Smooth muscle cell (in vitro differentiated cells): ENCODE results near the gene MDM1. TPM values are rescaled to one million over a fixed set of nuclear protein-coding genes. Genes with fewer than 3 reads are reported as not detected.

Experiments used
- DNase-seq: peaks from one replicate; lab custom pipeline; 2025; ENCODE audit not compliant: unreplicated experiment; lab: John Stamatoyannopoulos, UW
- H2AFZ ChIP-seq: fragments of 200-600 bp; sonication (generic); 2 replicates; pipeline ENCODE4 v1.6.0; 2016; ENCODE audit warnings: antibody characterized with exemption, low read depth, mild to moderate bottlenecking
- H3F3A ChIP-seq: fragments of 200-600 bp; sonication (generic); 2 replicates; pipeline ENCODE4 v1.6.0; 2017; ENCODE audit warnings: antibody characterized with exemption, low read depth
- H3K27ac ChIP-seq: fragments of 200-600 bp; sonication (generic); 2 replicates; pipeline ENCODE4 v1.5.1; 2016; ENCODE audit warnings: low read depth, mild to moderate bottlenecking
- H3K27me3 ChIP-seq: fragments of 200-600 bp; sonication (generic); 2 replicates; pipeline ENCODE4 v1.6.1; 2016; ENCODE audit warnings: low read depth, mild to moderate bottlenecking
- H3K36me3 ChIP-seq: fragments of 200-600 bp; sonication (generic); 2 replicates; pipeline ENCODE4 v1.5.1; 2016; ENCODE audit warnings: low read depth
- H3K4me1 ChIP-seq: fragments of 200-600 bp; sonication (generic); 2 replicates; pipeline ENCODE4 v1.5.1; 2016; ENCODE audit warnings: low read depth
- H3K4me2 ChIP-seq: fragments of 200-600 bp; sonication (generic); 2 replicates; pipeline ENCODE4 v1.6.0; 2016; ENCODE audit warnings: mild to moderate bottlenecking
- H3K4me3 ChIP-seq: fragments of 200-600 bp; sonication (generic); 2 replicates; pipeline ENCODE4 v1.5.1; 2016; ENCODE audit warnings: mild to moderate bottlenecking
- H3K79me2 ChIP-seq: fragments of 200-600 bp; sonication (generic); 2 replicates; pipeline ENCODE4 v1.6.0; 2016; ENCODE audit warnings: low read depth, mild to moderate bottlenecking
- H3K9ac ChIP-seq: fragments of 200-600 bp; sonication (generic); 2 replicates; pipeline ENCODE4 v1.6.0; 2016; ENCODE audit warnings: low read depth
- H3K9me3 ChIP-seq: fragments of 200-600 bp; sonication (generic); replicated peaks from 2 replicates; pipeline ENCODE4 v1.5.1; 2016; ENCODE audit warnings: low read depth
- H4K20me1 ChIP-seq: fragments of 200-600 bp; sonication (generic); 2 replicates; pipeline ENCODE4 v1.6.0; 2016; ENCODE audit warnings: low read depth
- whole genome bisulfite sequencing: methylation state at CpG from one replicate; pipeline ENCODE4 v1.1.7; 2016; ENCODE audit warnings: low lambda C conversion rate; 5-methylcytosine and 5-hydroxymethylcytosine counted together
- polyA plus RNA-seq: library from polyadenylated mRNA; unstranded; fragments of >200 nt; fragmentation: Nextera tagmentation; extraction: Ambion mirVana; gene quantifications from 2 replicates; pipeline ENCODE4 v1.2.1, GENCODE V29; 2016
- total RNA-seq: library from RNA; depleted of rRNA; stranded (reverse); fragments of >200 nt; gene quantifications from 2 replicates; pipeline ENCODE4 v1.2.3, GENCODE V29; 2014
- TF ChIP-seq, protein P1 (sequence below): fragments of 200-600 bp; sonication (generic); IDR thresholded peaks from 2 replicates; pipeline ENCODE4 v1.5.1; 2017; ENCODE audit warnings: borderline replicate concordance, mild to moderate bottlenecking, antibody characterized with exemption; ENCODE audit not compliant: insufficient read depth, poor library complexity, severe bottlenecking

MDM1 gene
- total and polyA plus RNA-seq, 2 experiments from 2014 or later, result 5.4 to 15.9 TPM

DNA sequence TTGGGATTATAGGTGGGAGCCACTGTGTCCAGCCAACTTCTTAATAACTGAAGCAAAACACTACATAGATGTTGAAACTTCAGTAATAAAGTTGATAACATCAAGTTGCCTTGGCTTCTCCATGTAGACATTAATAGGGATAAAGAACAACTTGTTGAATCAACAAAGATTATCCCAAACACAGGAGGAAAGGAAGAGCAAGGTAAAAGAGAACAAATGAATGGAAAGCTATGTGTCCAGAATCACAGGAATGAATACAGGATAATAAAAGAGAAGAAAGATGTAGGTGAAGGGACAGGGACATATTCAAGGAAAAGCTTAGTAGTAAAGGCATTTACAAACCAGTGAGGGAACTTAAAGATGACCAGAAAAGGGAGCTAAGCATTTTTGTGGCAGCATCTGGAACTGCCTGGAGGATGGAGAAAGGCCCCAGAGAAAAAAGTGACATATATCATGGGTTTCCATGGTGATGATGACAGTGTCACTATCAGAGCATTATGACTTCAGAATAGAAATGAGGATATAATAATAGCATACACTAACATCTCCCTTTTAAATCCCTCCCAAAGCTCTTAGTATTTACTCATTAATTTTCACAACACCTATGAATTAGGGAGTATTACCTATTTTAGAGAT lies 24.0 kb upstream of the MDM1 start:
- Histone ChIP-seq H3K27ac (no peak overlapping the region), H4K20me1 (no peaks in the 10 kb centered on the region), H3F3A (peaks cover 8% of the 10 kb centered on the region), H3K4me1 (no peaks in the 10 kb centered on the region), H3K36me3 (no peaks in the 10 kb centered on the region), H2AFZ (no peak overlapping the region), H3K4me2 (no peak overlapping the region), H3K4me3 (no peak overlapping the region), H3K79me2 (no peaks in the 10 kb centered on the region), H3K27me3 (no peaks in the 10 kb centered on the region), H3K9ac (no peak overlapping the region), H3K9me3 (no peaks in the 10 kb centered on the region)
- no peak for DNase-seq
- TF ChIP-seq, protein P1, sequence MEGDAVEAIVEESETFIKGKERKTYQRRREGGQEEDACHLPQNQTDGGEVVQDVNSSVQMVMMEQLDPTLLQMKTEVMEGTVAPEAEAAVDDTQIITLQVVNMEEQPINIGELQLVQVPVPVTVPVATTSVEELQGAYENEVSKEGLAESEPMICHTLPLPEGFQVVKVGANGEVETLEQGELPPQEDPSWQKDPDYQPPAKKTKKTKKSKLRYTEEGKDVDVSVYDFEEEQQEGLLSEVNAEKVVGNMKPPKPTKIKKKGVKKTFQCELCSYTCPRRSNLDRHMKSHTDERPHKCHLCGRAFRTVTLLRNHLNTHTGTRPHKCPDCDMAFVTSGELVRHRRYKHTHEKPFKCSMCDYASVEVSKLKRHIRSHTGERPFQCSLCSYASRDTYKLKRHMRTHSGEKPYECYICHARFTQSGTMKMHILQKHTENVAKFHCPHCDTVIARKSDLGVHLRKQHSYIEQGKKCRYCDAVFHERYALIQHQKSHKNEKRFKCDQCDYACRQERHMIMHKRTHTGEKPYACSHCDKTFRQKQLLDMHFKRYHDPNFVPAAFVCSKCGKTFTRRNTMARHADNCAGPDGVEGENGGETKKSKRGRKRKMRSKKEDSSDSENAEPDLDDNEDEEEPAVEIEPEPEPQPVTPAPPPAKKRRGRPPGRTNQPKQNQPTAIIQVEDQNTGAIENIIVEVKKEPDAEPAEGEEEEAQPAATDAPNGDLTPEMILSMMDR, result no peak

DNA sequence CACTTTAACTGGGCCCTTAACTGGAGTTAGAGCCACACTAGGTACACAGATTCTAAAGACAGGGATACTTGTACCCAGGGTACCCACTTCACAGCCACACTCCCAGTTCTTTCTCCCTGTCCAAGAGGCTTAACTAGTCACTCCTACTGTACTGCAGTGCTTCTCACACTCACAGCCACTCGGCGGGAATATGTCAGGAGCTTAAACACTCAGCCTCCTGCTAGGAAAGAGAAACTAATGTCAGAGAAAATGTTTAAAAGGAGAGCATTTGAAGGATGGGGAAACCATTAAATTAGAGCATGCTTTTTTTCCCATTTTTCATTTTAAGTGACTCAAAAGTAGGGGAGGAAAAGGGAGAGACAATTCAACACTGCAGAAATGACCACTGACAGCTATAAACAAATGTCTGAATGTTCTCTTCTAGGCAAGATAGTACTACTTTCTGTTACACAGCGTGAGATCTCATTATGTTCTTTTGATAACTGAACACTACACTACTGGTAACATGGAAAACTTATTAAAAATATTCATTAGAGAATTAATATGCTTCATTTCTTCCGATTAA lies 22.9 kb upstream of the MDM1 start:
- no peak overlapping the region for H3K27ac ChIP-seq
- H3K4me3 ChIP-seq, result no peak overlapping the region
- no peak overlapping the region for H3K9ac ChIP-seq
- no peak overlapping the region for H3K4me2 ChIP-seq
- H3K4me1 ChIP-seq, result no peaks in the 10 kb centered on the region
- peaks cover 8% of the 10 kb centered on the region for H3F3A ChIP-seq
- WGBS, result 72% methylated on average over 4 of the region's 4 CpGs
- no peaks in the 10 kb centered on the region for H4K20me1 ChIP-seq
- no peaks in the 10 kb centered on the region for H3K9me3 ChIP-seq
- H3K36me3 ChIP-seq, result no peaks in the 10 kb centered on the region
- DNase-seq, result no peak
- H3K79me2 ChIP-seq, result no peaks in the 10 kb centered on the region
- peak overlapping the region; percentile 17 for H2AFZ ChIP-seq
- no peaks in the 10 kb centered on the region for H3K27me3 ChIP-seq
- TF ChIP-seq, protein P1, result no peak

DNA sequence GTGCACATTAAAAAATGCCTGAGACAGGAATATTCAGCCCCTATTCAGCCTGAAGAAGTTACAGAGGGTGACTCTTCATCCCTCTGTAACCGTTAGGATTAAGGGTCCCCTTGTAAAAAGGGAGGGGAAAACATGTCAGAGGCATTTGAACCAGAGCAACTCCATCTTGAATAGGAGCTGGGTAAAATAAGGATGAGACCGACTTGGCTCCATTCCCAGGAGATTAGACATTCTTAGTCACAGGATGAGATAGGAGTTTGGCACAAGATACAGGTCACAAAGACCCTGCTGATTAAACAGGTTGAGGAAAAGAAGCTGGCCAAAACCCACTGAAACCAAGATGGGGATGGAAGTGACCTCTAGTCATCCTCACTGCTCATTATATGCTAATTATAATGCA lies 19.9 kb upstream of the MDM1 start:
- no peaks in the 10 kb centered on the region for H3K36me3 ChIP-seq
- H3K4me1 ChIP-seq, result peaks cover 11% of the 10 kb centered on the region
- no peaks in the 10 kb centered on the region for H4K20me1 ChIP-seq
- H3K4me3 ChIP-seq, result no peak overlapping the region
- H3K27me3 ChIP-seq, result no peaks in the 10 kb centered on the region
- H2AFZ ChIP-seq, result no peak overlapping the region
- no peak overlapping the region for H3K9ac ChIP-seq
- TF ChIP-seq, protein P1, result no peak
- no peak for DNase-seq
- H3K79me2 ChIP-seq, result no peaks in the 10 kb centered on the region
- H3F3A ChIP-seq, result no peaks in the 10 kb centered on the region
- H3K4me2 ChIP-seq, result no peak overlapping the region
- WGBS, result 43% methylated on average over 2 of the region's 2 CpGs
- no peak overlapping the region for H3K27ac ChIP-seq
- H3K9me3 ChIP-seq, result no peaks in the 10 kb centered on the region

DNA sequence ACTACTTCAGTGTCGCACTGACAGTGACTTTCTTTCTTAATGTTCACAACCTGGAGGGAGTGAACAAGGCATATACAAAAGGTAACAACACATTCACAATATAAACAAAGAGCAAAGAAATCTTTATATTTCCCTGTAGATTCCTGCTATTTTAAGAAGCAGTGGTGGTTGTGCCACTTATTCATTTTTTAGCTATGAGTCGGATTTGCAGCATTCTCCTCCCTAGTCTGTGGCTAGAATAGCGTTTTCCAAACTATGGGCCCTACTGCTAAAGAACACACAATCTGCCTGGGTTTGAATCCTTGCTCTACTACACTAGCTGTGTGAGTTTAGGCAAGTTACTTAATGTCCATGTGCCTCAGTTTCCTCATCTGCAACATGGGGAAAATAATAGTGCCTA lies 18.6 kb upstream of the MDM1 start:
- Histone ChIP-seq H3F3A (no peaks in the 10 kb centered on the region), H3K4me3 (no peak overlapping the region), H3K27ac (no peak overlapping the region), H3K4me1 (peaks cover 11% of the 10 kb centered on the region), H3K9me3 (no peaks in the 10 kb centered on the region), H2AFZ (peak overlapping the region; percentile 59), H3K9ac (no peak overlapping the region), H3K79me2 (no peaks in the 10 kb centered on the region), H3K27me3 (no peaks in the 10 kb centered on the region), H3K36me3 (no peaks in the 10 kb centered on the region), H3K4me2 (peak overlapping the region; percentile 46), H4K20me1 (no peaks in the 10 kb centered on the region)
- TF ChIP-seq, protein P1, result no peak
- WGBS, result 51% methylated on average over 3 of the region's 3 CpGs
- DNase-seq, result no peak
